ENCODE measurements around the gene ZKSCAN5.
A peak's percentile ranks its signal among the peaks of the same experiment; 100 is the strongest.

ZKSCAN5 gene

GRCh38 chr7:99473315-99473596 lies 31.2 kb upstream of the ZKSCAN5 start:
- ChIA-PET CTCF (no interaction called here), POLR2A (no interaction called here)
- DNase-seq (ENCODE audit: extremely low spot score): peak; percentile 69
- TF ChIP-seq, protein P1, sequence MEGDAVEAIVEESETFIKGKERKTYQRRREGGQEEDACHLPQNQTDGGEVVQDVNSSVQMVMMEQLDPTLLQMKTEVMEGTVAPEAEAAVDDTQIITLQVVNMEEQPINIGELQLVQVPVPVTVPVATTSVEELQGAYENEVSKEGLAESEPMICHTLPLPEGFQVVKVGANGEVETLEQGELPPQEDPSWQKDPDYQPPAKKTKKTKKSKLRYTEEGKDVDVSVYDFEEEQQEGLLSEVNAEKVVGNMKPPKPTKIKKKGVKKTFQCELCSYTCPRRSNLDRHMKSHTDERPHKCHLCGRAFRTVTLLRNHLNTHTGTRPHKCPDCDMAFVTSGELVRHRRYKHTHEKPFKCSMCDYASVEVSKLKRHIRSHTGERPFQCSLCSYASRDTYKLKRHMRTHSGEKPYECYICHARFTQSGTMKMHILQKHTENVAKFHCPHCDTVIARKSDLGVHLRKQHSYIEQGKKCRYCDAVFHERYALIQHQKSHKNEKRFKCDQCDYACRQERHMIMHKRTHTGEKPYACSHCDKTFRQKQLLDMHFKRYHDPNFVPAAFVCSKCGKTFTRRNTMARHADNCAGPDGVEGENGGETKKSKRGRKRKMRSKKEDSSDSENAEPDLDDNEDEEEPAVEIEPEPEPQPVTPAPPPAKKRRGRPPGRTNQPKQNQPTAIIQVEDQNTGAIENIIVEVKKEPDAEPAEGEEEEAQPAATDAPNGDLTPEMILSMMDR (IDR thresholded peaks at IDR 0.05; ENCODE audit: control extremely low read depth, extremely low read depth, low read depth, missing control alignments): no peak

- POLR2A ChIA-PET: no interaction called here
- DNase-seq (ENCODE audit: extremely low spot score): no peak
- TF ChIP-seq, protein P1 (IDR thresholded peaks at IDR 0.05; ENCODE audit: control extremely low read depth, extremely low read depth, low read depth, missing control alignments): no peak
- CTCF ChIA-PET: interaction anchor here (1.1 to 2.0 kb wide), 2 partner anchors 13 to 22 kb away, joined by 3 to 5 read pairs; no protein-coding TSS in a partner anchor
These were observed 28.4 kb upstream of the ZKSCAN5 start for GRCh38 chr7:99476107-99476506.

DNA sequence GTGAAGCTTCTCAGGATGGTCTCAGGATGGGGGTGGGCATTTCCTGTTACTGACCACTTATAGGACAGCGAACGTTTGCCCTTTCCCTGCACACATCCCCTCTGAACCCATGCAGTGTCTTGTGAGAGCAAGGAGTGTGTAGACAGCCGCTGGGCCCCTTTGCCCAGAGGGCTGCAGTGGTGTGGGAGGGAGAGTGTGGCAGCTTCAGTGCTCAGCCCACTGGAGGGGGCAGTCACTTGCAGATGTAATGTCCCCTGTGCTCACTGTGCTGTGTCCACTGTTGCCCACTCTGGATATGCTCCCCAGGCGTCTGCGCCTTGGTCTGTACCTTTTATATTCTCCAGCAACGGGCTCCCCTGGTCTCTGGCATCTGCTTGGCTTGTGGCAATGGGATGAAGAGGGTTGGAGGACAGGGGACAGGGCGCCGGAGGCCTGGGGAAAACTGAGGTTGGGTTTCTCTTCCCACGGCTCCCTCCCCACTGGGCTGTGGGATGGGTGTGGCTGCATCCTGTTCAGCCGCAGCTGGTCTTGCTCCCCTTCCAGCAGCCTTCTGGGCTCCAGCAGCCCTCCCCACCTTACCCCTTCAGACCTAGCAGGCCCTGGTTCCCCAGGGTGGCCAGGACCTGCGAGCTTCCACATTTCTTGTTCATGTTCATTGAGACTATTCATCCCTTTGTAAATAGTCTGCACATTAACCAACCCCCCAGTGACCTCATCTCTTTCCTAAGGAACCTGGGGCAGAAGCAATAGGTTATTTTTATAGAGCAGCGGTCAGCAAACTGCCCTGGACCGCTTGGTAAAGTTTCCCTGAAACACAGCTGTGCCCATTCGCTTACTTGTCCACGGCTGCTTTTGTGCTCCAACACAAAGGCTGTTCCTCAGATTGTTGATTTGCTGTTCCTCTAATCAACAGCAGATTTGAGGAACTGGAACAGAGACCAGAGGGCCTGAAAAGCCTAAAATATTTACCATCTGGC lies 25.7 kb upstream of the ZKSCAN5 start:
- POLR2A ChIA-PET: no interaction called here

DNA sequence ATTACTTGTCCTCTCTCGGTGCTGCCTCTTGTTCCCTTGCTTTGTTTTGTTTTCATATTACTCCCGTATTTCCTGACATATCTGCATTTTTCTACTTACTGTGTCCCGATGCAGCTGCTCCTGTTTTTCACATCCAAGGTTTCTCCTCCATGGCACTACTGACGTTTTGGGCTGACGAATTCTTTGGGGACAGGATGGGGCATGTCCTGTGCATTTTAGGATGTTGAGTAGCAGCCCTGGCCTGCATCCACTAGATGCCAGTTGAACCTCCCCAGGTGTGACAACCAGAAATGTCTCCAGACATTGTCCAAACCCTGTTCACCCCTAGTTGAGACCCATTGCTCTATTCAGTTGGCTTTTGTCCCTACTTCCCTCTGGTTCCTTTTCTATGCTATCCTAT lies 19.4 kb upstream of the ZKSCAN5 start:
- POLR2A ChIA-PET: no interaction called here
- CTCF ChIA-PET: interaction anchor here (2.2 kb wide), 1 partner anchor 13 kb away, joined by 5 read pairs; no protein-coding TSS in a partner anchor
- DNase-seq (ENCODE audit: extremely low spot score): no peak
- TF ChIP-seq, protein P1 (IDR thresholded peaks at IDR 0.05; ENCODE audit: control extremely low read depth, extremely low read depth, low read depth, missing control alignments): no peak

More for the DNA sequence above, 25.7 kb upstream of the ZKSCAN5 start:
- TF ChIP-seq, protein P1 (IDR thresholded peaks at IDR 0.05; ENCODE audit: control extremely low read depth, extremely low read depth, low read depth, missing control alignments): no peak
- CTCF ChIA-PET: no interaction called here
- no peak for DNase-seq (ENCODE audit: extremely low spot score)

DNA sequence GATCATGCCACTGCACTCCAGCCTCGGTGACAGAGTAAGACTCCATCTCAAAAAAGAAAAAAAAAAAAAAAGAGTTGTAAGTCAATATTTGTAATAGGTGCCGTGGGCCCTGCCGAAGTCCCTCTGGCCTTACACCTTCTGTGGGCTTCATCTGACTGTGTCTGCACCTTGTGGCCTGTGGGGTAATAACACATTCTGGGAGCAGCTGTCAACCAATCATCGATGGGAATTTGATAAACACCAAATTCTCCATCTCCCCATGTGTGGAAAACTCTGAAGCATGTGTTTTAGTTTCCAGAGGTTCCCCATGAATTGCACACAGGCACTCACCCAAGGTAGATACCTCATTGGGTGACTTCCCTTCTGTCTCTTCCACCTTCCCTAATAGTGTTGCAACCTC lies 15.2 kb upstream of the ZKSCAN5 start:
- DNase-seq (ENCODE audit: extremely low spot score): no peak
- ChIA-PET CTCF (interaction anchor here (1.2 kb wide), 1 partner anchor 14 kb away, joined by 3 read pairs; no protein-coding TSS in a partner anchor), POLR2A (interaction anchor here (0.7 kb wide), 1 partner anchor 429 kb away, joined by 4 read pairs; no protein-coding TSS in a partner anchor)
- TF ChIP-seq, protein P1 (IDR thresholded peaks at IDR 0.05; ENCODE audit: control extremely low read depth, extremely low read depth, low read depth, missing control alignments): no peak

DNA sequence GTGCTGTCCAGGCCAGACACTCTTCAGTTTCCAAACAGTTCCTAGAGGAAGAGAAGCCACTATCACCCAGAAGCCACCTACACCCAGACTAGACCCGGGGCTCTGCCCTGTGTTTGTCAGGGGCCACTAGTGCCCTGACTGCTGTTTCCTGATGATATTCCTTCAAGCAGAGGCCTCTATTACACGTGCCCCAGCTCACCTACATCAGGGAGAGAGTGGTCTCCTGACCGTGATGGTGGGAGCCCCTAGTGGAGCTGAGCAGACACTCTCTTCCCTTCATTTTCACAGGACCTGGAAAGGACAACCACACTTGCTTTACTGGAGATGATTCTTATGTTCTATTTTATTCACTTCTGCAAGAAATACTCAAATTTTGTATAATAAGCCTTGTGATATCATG lies 13.6 kb upstream of the ZKSCAN5 start:
- CTCF ChIA-PET: no interaction called here
- DNase-seq (ENCODE audit: extremely low spot score): no peak
- TF ChIP-seq, protein P1 (IDR thresholded peaks at IDR 0.05; ENCODE audit: control extremely low read depth, extremely low read depth, low read depth, missing control alignments): no peak
- POLR2A ChIA-PET: interaction anchor here (1.2 kb wide), 1 partner anchor 9 kb away, joined by 12 read pairs; the partner anchor contains the start of gene ZNF394

Measured in GM10248 (cell line).